ENCODE data around the gene CAMK4. TPM values are rescaled to one million over a fixed set of nuclear protein-coding genes. Genes with fewer than 3 reads are reported as not detected.

The CAMK4 gene
- total and polyA plus RNA-seq, 2 of the 8 experiments (the other 6 are each of a cell fraction or from before 2014, with no cell fraction given), result 1.8 to 8.3 TPM

GRCh38 chr5:111282798-111283197 is 58.6 kb downstream of the CAMK4 start (continued):
- no peak for TF ChIP-seq FOSL1 (IDR thresholded peaks at IDR 0.05; ENCODE audit: insufficient read depth, low read depth, low read length)
- TF ChIP-seq RFX5 (IDR thresholded peaks at IDR 0.05; ENCODE audit: borderline replicate concordance, low read depth, low read length), result no peak
- TF ChIP-seq ZNF274 (IDR thresholded peaks at IDR 0.05; ENCODE audit: borderline replicate concordance, extremely low read depth, low read length), result no peak
- TF ChIP-seq SP4 (IDR thresholded peaks at IDR 0.05; ENCODE audit: low read length), result no peak

Measured in H1 (cell line).